Karpas-422 (cell line): ENCODE measurements around the gene MORN3. TPM values are rescaled to one million over a fixed set of nuclear protein-coding genes. Genes with fewer than 3 reads are reported as not detected.
A peak's percentile ranks its signal among the peaks of the same experiment; 100 is the strongest.

Experiments
- DNase-seq: peaks from one replicate; pipeline ENCODE4 v3.0.0-alpha.2; 2015
- H2AFZ ChIP-seq: fragments of 200-600 bp; sonication (generic); 2 replicates; pipeline ENCODE4 v1.6.1; 2014; ENCODE audit warnings: antibody characterized with exemption, low read length, mixed read lengths
- H3K27ac ChIP-seq: fragments of 200-600 bp; sonication (generic); 2 replicates; pipeline ENCODE4 v1.5.1; 2014; ENCODE audit warnings: mild to moderate bottlenecking, low read length, moderate library complexity
- H3K27me3 ChIP-seq: fragments of 200-600 bp; sonication (generic); 2 replicates; pipeline ENCODE4 v1.6.1; 2014; ENCODE audit warnings: low read length, mixed read lengths
- H3K36me3 ChIP-seq: fragments of 200-600 bp; sonication (generic); 2 replicates; pipeline ENCODE4 v1.6.1; 2014; ENCODE audit warnings: low read length, mixed read lengths; ENCODE audit not compliant: insufficient read depth
- H3K4me1 ChIP-seq: fragments of 200-600 bp; sonication (generic); 2 replicates; pipeline ENCODE4 v1.6.1; 2014; ENCODE audit warnings: mild to moderate bottlenecking, low read length, mixed read lengths
- H3K4me2 ChIP-seq: fragments of 200-600 bp; sonication (generic); 2 replicates; pipeline ENCODE4 v1.6.1; 2014; ENCODE audit warnings: low read length, low read depth, mild to moderate bottlenecking; ENCODE audit not compliant: poor library complexity, severe bottlenecking
- H3K4me3 ChIP-seq: fragments of 200-600 bp; sonication (generic); 2 replicates; pipeline ENCODE4 v1.5.1; 2014; ENCODE audit warnings: mild to moderate bottlenecking, antibody characterized with exemption, low read length, mixed read lengths
- H3K79me2 ChIP-seq: fragments of 200-600 bp; sonication (generic); 2 replicates; pipeline ENCODE4 v1.6.1; 2014; ENCODE audit warnings: mild to moderate bottlenecking, low read length, mixed read lengths
- H3K9ac ChIP-seq: fragments of 200-600 bp; sonication (generic); 2 replicates; pipeline ENCODE4 v1.6.0; 2014; ENCODE audit warnings: low read length
- H3K9me2 ChIP-seq: fragments of 200-600 bp; sonication (generic), shearing (Covaris generic); replicated peaks from 2 replicates; pipeline ENCODE4 v1.6.0; 2014; ENCODE audit warnings: mild to moderate bottlenecking, low read length, moderate library complexity; ENCODE audit not compliant: insufficient read depth
- H3K9me3 ChIP-seq: fragments of 300-700, 200-600 bp; sonication (generic); 2 replicates; pipeline ENCODE4 v1.6.1; 2014; ENCODE audit warnings: low read length, mixed read lengths
- H4K20me1 ChIP-seq: fragments of 200-600 bp; sonication (generic); 2 replicates; pipeline ENCODE4 v1.6.1; 2014; ENCODE audit warnings: mild to moderate bottlenecking, antibody characterized with exemption, low read length, low read depth; ENCODE audit not compliant: insufficient read depth
- total RNA-seq: library from RNA; depleted of rRNA; stranded (reverse); fragments of >200 nt; shearing (Covaris generic); gene quantifications from 2 replicates; pipeline ENCODE4 v1.2.3, GENCODE V29; 2014; ENCODE audit warnings: low replicate concordance

The MORN3 gene
- total RNA-seq, 1 experiment from 2014 or later: 1.6 TPM

DNA sequence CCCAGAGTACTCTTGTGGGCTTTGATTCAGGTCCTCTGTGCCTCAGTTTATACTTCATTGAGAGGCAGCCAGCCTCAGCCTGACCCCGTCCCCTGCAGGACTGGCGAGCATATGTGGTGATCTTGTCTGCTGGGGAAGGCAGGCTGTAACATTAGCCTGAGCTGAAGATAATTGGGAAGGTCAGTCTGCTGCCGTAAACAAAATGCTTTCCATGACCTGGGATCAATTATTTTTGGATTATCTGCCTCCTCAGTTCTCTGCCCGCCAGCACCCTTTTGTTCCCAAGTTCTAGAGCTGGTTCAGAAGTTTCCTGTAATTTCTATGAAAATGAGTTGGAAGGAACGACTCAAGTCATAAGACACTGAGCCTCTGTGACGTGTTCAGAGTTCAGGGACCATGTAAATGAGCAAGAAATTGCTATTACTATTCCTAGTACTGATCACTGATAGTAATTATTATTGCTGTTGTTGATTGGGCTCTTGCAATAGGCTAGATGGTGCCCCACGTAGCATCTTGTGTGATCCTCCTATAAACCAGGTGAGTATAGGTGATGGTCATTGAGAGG, 38.6 kb downstream of the MORN3 start:
- H3K27ac ChIP-seq: no peak overlapping the region
- no peak overlapping the region for H2AFZ ChIP-seq
- H3K4me1 ChIP-seq: peaks cover 35% of the 10 kb centered on the region
- peaks cover 70% of the 10 kb centered on the region for H3K79me2 ChIP-seq
- no peak overlapping the region for H3K4me2 ChIP-seq
- no peak overlapping the region for H3K9ac ChIP-seq
- no peaks in the 10 kb centered on the region for H3K9me2 ChIP-seq
- no peak overlapping the region for H3K4me3 ChIP-seq
- H3K36me3 ChIP-seq: 0 out of 2 replicates have a peak, but pooled peaks cover 5% of the 10 kb centered on the region
- H4K20me1 ChIP-seq: no peaks in the 10 kb centered on the region; the same call in none of the 2 replicates
- no peak for DNase-seq
- H3K27me3 ChIP-seq: no peaks in the 10 kb centered on the region
- H3K9me3 ChIP-seq: no peaks in the 10 kb centered on the region

GRCh38 chr12:121628536-121628935, 40.9 kb downstream of the MORN3 start:
- Histone ChIP-seq H3K9ac (peak overlapping the region; percentile 90), H3K79me2 (peaks cover 63% of the 10 kb centered on the region), H3K4me2 (peak overlapping the region; percentile 91), H3K27ac (peak overlapping the region; percentile 85), H3K4me1 (peaks cover 42% of the 10 kb centered on the region), H3K9me3 (no peaks in the 10 kb centered on the region), H2AFZ (no peak overlapping the region), H3K36me3 (0 out of 2 replicates have a peak, but pooled peaks cover 5% of the 10 kb centered on the region), H3K9me2 (no peaks in the 10 kb centered on the region), H3K27me3 (no peaks in the 10 kb centered on the region), H3K4me3 (peak overlapping the region; percentile 72), H4K20me1 (no peaks in the 10 kb centered on the region; the same call in none of the 2 replicates)
- peak; percentile 82 for DNase-seq

- peak overlapping the region; percentile 90 for H3K9ac ChIP-seq
- H3K9me2 ChIP-seq: no peaks in the 10 kb centered on the region
- peaks cover 42% of the 10 kb centered on the region for H3K4me1 ChIP-seq
- peak overlapping the region; percentile 91 for H3K4me2 ChIP-seq
- no peaks in the 10 kb centered on the region for H3K27me3 ChIP-seq
- 0 out of 2 replicates have a peak, but pooled peaks cover 5% of the 10 kb centered on the region for H3K36me3 ChIP-seq
- peak overlapping the region; percentile 72 for H3K4me3 ChIP-seq
- no peak overlapping the region for H2AFZ ChIP-seq
- H3K79me2 ChIP-seq: peaks cover 59% of the 10 kb centered on the region
- no peak for DNase-seq
- peak overlapping the region; percentile 85 for H3K27ac ChIP-seq
- H4K20me1 ChIP-seq: no peaks in the 10 kb centered on the region; the same call in none of the 2 replicates
- no peaks in the 10 kb centered on the region for H3K9me3 ChIP-seq
Measured at GRCh38 chr12:121628037-121628436, 41.4 kb downstream of the MORN3 start.

- H3K36me3 ChIP-seq: 0 out of 2 replicates have a peak, but pooled peaks cover 5% of the 10 kb centered on the region
- H3K9me2 ChIP-seq: no peaks in the 10 kb centered on the region
- peak overlapping the region; percentile 90 for H3K9ac ChIP-seq
- peak overlapping the region; percentile 72 for H3K4me3 ChIP-seq
- H3K27me3 ChIP-seq: no peaks in the 10 kb centered on the region
- H3K4me2 ChIP-seq: peak overlapping the region; percentile 91
- H3K9me3 ChIP-seq: no peaks in the 10 kb centered on the region
- H3K79me2 ChIP-seq: peaks cover 49% of the 10 kb centered on the region
- peaks cover 42% of the 10 kb centered on the region for H3K4me1 ChIP-seq
- H2AFZ ChIP-seq: no peak overlapping the region; the same call in 1 of the 2 replicates
- no peaks in the 10 kb centered on the region; the same call in 1 of the 2 replicates for H4K20me1 ChIP-seq
- peak overlapping the region; percentile 85 for H3K27ac ChIP-seq
- DNase-seq: peak; percentile 89
Measured at GRCh38 chr12:121626853-121627640, 42.4 kb downstream of the MORN3 start.

GRCh38 chr12:121626087-121626852, 43.2 kb downstream of the MORN3 start, which contains the start of gene ORAI1:
Gene ORAI1, plus strand, starts transcription at chr12:121626530.
- no peaks in the 10 kb centered on the region for H3K9me2 ChIP-seq
- peak within 1 kb of the TSS; percentile 90 for H3K9ac ChIP-seq
- H2AFZ ChIP-seq: peak within 1 kb of the TSS; percentile 100
- peaks cover 39% of the 10 kb centered on the region for H3K4me1 ChIP-seq
- peak; percentile 96 for DNase-seq
- H3K27ac ChIP-seq: peak within 1 kb of the TSS; percentile 85
- H4K20me1 ChIP-seq: no peaks in the 10 kb centered on the region; the same call in 1 of the 2 replicates
- no peaks in the 10 kb centered on the region for H3K9me3 ChIP-seq
- no peaks in the 10 kb centered on the region for H3K27me3 ChIP-seq
- peak within 1 kb of the TSS; percentile 72 for H3K4me3 ChIP-seq
- peaks cover 41% of the 10 kb centered on the region for H3K79me2 ChIP-seq
- peak within 1 kb of the TSS; percentile 91 for H3K4me2 ChIP-seq
- 0 out of 2 replicates have a peak, but pooled peaks cover 5% of the 10 kb centered on the region for H3K36me3 ChIP-seq

- Histone ChIP-seq H3K4me2 (no peak overlapping the region), H3K27me3 (no peaks in the 10 kb centered on the region)
Measured at GRCh38 chr12:121620333-121620891, 49.0 kb downstream of the MORN3 start.

DNA sequence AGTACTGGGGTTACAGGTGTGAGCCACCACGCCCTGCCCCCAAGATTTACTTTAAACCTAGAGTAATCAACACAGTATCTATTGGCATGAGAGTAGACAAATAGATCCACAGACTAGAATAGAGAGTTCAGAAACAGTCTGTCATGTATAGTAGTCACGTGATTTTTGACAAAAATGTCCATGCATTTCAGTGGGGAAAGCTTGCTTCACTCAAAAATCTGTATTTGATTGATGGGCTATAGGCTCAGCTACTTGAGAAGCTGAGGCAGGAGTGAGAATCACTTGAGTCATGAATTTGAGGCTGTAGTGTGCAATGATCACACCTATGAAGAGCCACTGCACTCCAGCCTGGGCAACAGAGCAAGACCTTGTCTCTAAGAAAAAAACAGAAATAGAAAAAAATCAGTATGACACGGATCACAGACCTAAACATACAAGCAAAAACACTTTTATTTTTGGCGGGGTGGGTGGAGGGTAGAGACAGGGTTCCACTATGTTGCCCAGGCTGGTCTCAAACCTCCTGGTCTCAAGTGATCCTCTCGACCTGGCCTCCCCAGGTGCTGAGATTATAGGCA, 50.7 kb downstream of the MORN3 start:
- no peak overlapping the region for H3K4me3 ChIP-seq
- H2AFZ ChIP-seq: no peak overlapping the region
- H3K9me2 ChIP-seq: no peaks in the 10 kb centered on the region
- no peaks in the 10 kb centered on the region for H3K79me2 ChIP-seq
- no peaks in the 10 kb centered on the region for H3K9me3 ChIP-seq
- H3K9ac ChIP-seq: no peak overlapping the region
- DNase-seq: no peak
- H3K27ac ChIP-seq: no peak overlapping the region
- no peaks in the 10 kb centered on the region for H3K36me3 ChIP-seq
- H3K27me3 ChIP-seq: no peaks in the 10 kb centered on the region
- no peak overlapping the region for H3K4me2 ChIP-seq
- H4K20me1 ChIP-seq: no peaks in the 10 kb centered on the region
- no peaks in the 10 kb centered on the region for H3K4me1 ChIP-seq

More at GRCh38 chr12:121620333-121620891, 49.0 kb downstream of the MORN3 start:
- Histone ChIP-seq H3K9ac (no peak overlapping the region), H2AFZ (no peak overlapping the region), H4K20me1 (no peaks in the 10 kb centered on the region), H3K4me3 (no peak overlapping the region), H3K9me3 (no peaks in the 10 kb centered on the region), H3K9me2 (no peaks in the 10 kb centered on the region), H3K79me2 (no peaks in the 10 kb centered on the region), H3K36me3 (no peaks in the 10 kb centered on the region), H3K4me1 (peaks cover 4% of the 10 kb centered on the region), H3K27ac (no peak overlapping the region)
- no peak for DNase-seq
